ENCODE data around the gene SPATA20.

Gene SPATA20

DNA sequence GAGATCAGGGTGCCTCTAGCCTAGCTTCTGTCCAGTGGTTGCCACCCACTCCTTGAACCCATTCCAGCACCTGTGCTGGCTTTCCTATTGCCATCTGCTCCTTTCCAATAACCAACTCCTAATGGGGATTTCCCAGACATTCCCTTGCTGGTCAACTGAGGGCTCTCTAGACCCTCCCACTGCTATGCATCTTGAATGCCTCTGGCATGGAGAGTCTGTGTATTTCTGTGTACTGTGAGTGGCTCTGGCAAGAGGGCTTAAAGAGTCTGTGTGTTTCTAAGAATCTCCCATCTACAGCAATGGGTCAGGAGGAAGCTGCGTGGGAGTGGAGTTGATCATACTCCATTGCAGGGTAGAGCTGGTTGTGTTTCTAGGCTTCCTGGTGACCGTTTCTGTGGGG is 25.5 kb upstream of the SPATA20 start:
- DNase-seq = no peak

GRCh38 chr17:50522766-50523165 is 24.2 kb upstream of the SPATA20 start:
- no peak for DNase-seq

GRCh38 chr17:50523208-50523607 is 23.8 kb upstream of the SPATA20 start:
- no peak for DNase-seq

DNA sequence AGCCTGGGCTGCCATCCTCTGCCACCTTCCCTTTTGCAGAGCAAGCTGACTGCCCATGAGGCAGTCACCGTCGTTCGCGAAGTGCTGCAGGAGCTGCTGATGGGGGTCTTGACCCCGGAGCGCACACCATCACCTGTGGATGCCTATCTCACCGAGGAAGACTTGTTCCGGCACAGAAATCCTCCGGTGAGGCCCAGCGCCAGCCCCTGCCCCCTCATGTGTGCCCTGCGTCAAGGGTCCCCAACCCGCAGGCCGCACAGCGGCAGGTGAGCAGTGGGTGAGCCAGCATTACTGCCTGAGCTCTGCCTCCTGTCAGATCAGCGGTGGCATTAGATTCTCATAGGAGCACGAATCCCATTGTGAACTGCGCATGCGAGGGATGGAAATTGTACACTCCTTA is 22.1 kb upstream of the SPATA20 start:
- DNase-seq = no peak

- peak; percentile 8 for DNase-seq
These were observed 19.7 kb upstream of the SPATA20 start for GRCh38 chr17:50527155-50527762.

DNA sequence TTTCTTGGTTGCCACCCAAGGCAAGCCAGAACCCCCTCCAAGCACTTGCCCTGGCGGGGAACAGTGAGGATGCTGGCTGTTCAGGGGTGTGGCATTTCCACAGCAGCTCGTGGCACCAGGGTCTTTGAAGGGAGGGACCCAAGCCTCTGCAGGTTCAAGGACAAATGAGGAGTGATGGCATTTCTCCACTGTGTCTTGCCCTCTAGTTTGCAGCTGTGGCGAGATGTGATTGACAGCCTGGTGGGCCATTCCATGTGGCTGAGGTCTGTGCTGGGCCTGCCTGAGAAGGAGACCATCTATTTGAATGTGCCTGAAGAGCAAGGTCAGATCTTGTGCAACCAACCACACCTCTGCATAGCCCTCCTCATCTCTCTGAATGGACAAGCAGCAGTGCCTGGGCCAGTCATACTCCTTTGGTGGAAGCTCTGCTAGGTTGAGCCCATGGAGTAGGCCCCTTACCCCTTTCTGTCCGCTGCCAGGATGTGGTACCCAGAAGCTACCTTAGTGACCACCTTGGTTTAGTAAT is 19.0 kb upstream of the SPATA20 start:
- no peak for DNase-seq

- no peak for DNase-seq
These were observed 17.1 kb upstream of the SPATA20 start for GRCh38 chr17:50529849-50530248.

- no peak for DNase-seq
These were observed 15.4 kb upstream of the SPATA20 start for GRCh38 chr17:50531428-50532025.

DNA sequence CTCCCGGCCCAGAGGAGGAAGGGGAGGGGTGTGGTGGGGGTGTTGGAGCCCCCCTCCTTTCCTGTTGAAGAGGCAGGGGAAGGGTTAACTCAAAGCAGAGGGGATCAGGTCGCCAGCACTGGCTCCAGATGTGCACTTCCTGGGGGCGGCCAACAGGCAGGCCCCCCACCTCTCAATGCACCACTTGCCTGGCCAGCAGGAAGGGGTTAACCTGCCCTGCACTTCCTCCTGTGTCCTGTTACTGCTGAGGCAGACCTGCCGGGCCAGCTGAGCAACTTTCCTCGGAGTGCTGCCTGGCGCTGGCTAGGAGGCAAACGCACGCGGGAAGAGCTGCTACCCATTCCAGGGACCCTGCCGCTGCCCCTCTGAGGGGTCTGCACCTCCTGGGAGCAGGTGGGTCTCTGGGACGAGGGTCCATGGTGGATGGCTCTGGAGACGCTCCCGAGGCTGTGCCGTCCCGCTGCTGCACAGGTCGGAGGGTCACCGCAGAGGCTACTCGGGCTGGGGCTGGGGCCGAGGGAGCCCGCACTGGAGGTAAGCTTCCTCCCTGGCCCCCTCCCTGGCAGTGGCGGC is 14.4 kb upstream of the SPATA20 start, which contains the start of gene EPN3:
EPN3 (plus strand) TSS at position 284 of the 573 bp plus-strand sequence. CDS start 3,822 bp downstream, outside the sequence.
- DNase-seq = no peak

DNA sequence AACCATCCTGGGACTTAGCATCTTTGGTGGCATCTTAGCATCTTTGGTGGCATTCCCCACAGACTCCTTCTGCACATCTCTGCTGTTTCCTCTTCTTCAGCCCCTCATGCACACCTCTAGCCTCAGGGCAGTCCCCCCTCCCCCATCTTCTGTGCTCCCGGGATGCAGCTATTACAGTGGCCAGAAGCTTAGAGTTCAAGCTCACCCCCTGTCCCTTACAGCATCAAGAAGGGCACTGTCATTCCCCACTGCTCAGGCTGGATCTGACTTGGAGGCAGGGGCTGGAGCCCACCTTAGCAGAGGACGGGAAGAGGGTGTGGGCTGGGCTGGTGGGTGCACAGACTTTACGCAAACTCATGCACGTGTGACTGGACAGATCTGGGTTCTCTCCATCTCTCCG is 13.8 kb upstream of the SPATA20 start:
- no peak for DNase-seq

- DNase-seq = no peak
These were observed 13.2 kb upstream of the SPATA20 start for GRCh38 chr17:50533720-50534148.

GRCh38 chr17:50534222-50534978 is 12.6 kb upstream of the SPATA20 start:
- no peak for DNase-seq

GRCh38 chr17:50534979-50535326 is 12.0 kb upstream of the SPATA20 start:
- no peak for DNase-seq

DNA sequence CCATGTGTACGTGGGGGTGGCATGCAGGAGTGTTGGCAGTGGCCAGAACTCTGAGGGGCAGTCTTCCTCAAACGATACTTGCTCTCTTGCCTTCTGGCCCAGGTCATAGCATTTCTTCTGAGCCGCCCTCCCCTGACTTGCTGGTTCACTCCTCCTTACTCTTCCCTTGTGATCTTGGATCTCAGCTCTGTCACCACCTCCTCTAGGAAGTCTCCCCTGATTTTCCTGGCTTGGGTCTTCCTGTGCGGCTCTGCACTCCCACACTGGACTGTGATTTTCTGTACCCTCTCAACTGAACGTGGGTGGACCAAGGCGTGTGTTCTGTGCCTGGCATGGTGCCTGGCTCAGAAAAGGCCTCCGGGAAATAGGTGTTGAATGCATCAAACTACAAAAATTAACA is 11.6 kb upstream of the SPATA20 start:
- no peak for DNase-seq

- no peak for DNase-seq
These were observed 10.0 kb upstream of the SPATA20 start for GRCh38 chr17:50536683-50537646.

GRCh38 chr17:50537721-50538548 is 9.0 kb upstream of the SPATA20 start:
- peak; percentile 4 for DNase-seq

GRCh38 chr17:50538549-50539410 is 8.2 kb upstream of the SPATA20 start:
- DNase-seq = no peak

GRCh38 chr17:50539762-50540559 is 7.0 kb upstream of the SPATA20 start:
- DNase-seq = no peak

DNA sequence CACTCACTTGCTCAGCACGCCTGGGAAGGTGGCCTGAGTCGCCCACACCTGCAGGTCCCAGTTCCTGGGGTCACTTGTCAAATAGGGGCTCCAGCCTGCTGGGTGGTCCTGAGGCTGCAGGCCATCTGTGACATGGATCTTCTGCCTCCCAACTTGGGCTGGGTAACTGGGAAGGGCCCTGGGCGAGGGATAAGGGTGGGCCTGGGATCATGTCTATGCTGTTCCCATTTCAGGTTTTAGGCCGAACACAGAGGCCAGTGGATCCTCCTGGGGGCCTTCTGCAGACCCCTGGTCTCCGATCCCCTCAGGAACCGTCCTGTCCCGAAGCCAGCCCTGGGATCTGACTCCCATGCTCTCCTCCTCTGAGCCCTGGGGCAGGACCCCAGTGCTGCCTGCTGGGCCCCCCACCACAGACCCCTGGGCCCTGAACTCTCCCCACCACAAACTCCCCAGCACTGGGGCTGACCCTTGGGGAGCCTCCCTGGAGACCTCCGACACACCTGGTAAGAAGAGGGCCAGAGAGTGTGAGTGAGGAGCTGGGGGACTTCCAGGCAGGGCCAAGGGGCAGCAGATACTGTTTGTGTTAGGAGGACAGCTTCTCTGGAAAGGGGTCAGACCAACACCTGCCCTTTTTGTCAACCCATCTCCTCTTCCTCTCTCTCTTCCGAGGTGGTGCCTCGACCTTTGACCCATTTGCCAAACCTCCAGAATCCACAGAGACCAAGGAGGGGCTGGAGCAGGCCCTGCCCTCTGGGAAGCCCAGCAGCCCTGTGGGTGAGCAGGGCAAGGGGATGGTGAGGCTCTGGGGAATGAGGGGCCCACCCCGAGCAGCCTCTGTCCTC is 6.2 kb upstream of the SPATA20 start:
- DNase-seq = no peak
